Progenitor cell of endocrine pancreas (in vitro differentiated cells): ENCODE measurements around the gene FLT3. TPM values are rescaled to one million over a fixed set of nuclear protein-coding genes. Genes with fewer than 3 reads are reported as not detected.

ENCODE experiments used
- DNase-seq: peaks from one replicate; pipeline ENCODE4 v3.0.0; 2021; ENCODE audit warnings: low spot score; ENCODE audit not compliant: unreplicated experiment
- H3K27ac Mint-ChIP-seq: 2 replicates; pipeline ENCODE4 v1.8.0; 2021; ENCODE audit warnings: mild to moderate bottlenecking, moderate library complexity, mixed read lengths
- H3K27me3 Mint-ChIP-seq: 2 replicates; pipeline ENCODE4 v1.8.0; 2021; ENCODE audit warnings: mixed read lengths
- H3K36me3 Mint-ChIP-seq: 2 replicates; pipeline ENCODE4 v1.8.0; 2022; ENCODE audit warnings: mixed read lengths; ENCODE audit not compliant: insufficient read depth
- H3K4me1 Mint-ChIP-seq: 2 replicates; pipeline ENCODE4 v1.8.0; 2021; ENCODE audit warnings: low read depth, mixed read lengths
- H3K4me3 Mint-ChIP-seq: 2 replicates; pipeline ENCODE4 v1.8.0; 2021; ENCODE audit warnings: low read depth, mild to moderate bottlenecking, moderate library complexity, mixed read lengths
- H3K9me3 Mint-ChIP-seq: 2 replicates; pipeline ENCODE4 v1.8.0; 2021; ENCODE audit warnings: low read depth, mixed read lengths
- total RNA-seq: library from RNA; stranded (reverse); gene quantifications from 2 replicates; pipeline ENCODE4 v1.2.1, GENCODE V29; 2021
- TF ChIP-seq, protein P1 (sequence below): fragments of 200-600 bp; sonication (generic); IDR thresholded peaks from one replicate; pipeline ENCODE4 v1.5.0; 2021; ENCODE audit warnings: antibody characterized with exemption, mild to moderate bottlenecking; ENCODE audit not compliant: unreplicated experiment

FLT3 gene
- total RNA-seq, 1 donor from 2014 or later: 0.17 TPM

DNA sequence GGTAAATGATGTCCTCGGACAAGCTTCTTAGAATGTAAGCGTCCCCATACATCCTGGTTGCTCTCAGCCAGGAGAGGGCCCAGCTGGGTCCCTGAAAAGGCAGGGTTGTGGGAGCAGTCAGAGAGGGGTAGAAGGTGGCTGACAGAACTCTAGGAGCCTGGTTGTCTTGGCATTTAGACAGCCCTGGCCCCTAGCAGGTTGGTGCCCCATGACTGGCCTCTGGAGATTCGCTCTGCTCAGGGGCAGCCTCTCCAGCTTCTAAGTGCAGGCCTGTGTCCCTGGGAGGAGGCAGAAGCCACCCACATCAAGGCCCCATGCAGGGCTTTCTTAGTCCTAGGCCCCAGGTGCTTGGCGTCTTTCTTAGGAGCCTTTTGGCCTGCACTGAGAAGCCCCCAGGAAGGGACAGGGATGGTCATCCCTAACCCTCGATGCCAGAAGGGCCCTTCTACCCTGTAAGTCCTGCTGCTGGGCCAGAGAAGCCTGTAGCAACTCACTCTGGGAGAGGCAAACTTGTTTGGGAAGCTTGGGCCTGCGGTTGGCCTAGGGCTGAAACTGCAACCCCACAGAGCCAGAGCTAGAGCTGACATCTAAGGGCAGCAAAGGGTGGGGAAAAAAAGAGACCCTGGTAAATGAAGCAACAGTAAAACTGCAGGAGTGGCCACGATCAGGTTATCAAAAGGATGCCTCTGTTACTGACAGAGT lies 128.4 kb downstream of the FLT3 start:
- TF ChIP-seq, protein P1, sequence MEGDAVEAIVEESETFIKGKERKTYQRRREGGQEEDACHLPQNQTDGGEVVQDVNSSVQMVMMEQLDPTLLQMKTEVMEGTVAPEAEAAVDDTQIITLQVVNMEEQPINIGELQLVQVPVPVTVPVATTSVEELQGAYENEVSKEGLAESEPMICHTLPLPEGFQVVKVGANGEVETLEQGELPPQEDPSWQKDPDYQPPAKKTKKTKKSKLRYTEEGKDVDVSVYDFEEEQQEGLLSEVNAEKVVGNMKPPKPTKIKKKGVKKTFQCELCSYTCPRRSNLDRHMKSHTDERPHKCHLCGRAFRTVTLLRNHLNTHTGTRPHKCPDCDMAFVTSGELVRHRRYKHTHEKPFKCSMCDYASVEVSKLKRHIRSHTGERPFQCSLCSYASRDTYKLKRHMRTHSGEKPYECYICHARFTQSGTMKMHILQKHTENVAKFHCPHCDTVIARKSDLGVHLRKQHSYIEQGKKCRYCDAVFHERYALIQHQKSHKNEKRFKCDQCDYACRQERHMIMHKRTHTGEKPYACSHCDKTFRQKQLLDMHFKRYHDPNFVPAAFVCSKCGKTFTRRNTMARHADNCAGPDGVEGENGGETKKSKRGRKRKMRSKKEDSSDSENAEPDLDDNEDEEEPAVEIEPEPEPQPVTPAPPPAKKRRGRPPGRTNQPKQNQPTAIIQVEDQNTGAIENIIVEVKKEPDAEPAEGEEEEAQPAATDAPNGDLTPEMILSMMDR: no peak
- peaks cover 86% of the 10 kb centered on the region for H3K27me3 Mint-ChIP-seq
- peaks cover 28% of the 10 kb centered on the region for H3K4me1 Mint-ChIP-seq
- no peak overlapping the region for H3K27ac Mint-ChIP-seq
- DNase-seq: no peak
- H3K4me3 Mint-ChIP-seq: no peak overlapping the region
- no peaks in the 10 kb centered on the region for H3K9me3 Mint-ChIP-seq
- no peaks in the 10 kb centered on the region for H3K36me3 Mint-ChIP-seq

DNA sequence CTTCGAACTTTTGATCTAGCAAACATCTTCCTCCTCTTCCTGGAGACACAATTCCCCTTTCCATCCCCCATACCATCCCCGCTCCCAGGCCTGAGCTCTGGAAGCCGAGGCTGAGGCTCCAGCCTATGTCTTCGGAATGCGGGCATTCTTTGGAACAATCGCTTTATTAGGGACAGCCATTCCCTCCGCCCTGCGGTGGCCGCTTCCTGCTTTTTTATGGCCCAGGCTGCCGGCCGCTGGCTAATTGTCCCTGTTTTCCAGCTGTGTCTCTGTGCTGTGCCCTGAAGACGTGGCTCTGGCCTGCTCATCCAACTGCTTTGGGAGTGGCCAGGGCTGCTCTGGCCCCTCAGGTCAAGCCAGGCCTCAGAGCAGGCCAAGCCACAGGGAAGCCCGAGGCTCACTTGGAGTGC lies 129.1 kb downstream of the FLT3 start:
- TF ChIP-seq, protein P1: no peak
- peaks cover 81% of the 10 kb centered on the region for H3K27me3 Mint-ChIP-seq
- no peak overlapping the region for H3K27ac Mint-ChIP-seq
- no peak overlapping the region for H3K4me3 Mint-ChIP-seq
- H3K9me3 Mint-ChIP-seq: no peaks in the 10 kb centered on the region
- H3K4me1 Mint-ChIP-seq: peaks cover 32% of the 10 kb centered on the region
- no peaks in the 10 kb centered on the region for H3K36me3 Mint-ChIP-seq
- DNase-seq: no peak

- Mint-ChIP-seq H3K36me3 (no peaks in the 10 kb centered on the region), H3K4me1 (peaks cover 38% of the 10 kb centered on the region), H3K27me3 (peaks cover 77% of the 10 kb centered on the region), H3K27ac (no peak overlapping the region), H3K4me3 (peak overlapping the region; percentile 34), H3K9me3 (no peaks in the 10 kb centered on the region)
- TF ChIP-seq, protein P1: no peak
- DNase-seq: peak; percentile 11
Observed at GRCh38 chr13:27970382-27971235, 129.8 kb downstream of the FLT3 start.

DNA sequence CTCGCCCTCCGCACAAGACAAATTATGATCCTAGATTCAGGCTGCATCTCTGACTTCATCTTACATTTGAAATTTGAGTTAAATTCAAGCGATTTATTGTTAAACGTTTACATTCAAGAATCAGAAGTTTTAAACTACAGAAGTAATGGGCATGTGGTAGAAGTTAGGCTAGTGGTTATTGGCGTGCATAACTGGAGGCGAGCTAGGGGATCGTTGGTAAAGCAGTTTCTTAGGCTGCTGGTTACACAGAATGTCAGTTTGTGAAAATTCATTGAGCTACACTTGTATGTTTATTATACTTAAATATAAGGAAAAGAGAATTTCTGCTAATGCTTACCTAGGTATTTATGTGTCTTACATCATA lies 130.5 kb downstream of the FLT3 start:
- TF ChIP-seq, protein P1: no peak
- no peak for DNase-seq
- Mint-ChIP-seq H3K27ac (no peak overlapping the region), H3K4me3 (peak overlapping the region; percentile 87), H3K4me1 (peaks cover 43% of the 10 kb centered on the region), H3K9me3 (no peaks in the 10 kb centered on the region), H3K27me3 (peaks cover 70% of the 10 kb centered on the region), H3K36me3 (no peaks in the 10 kb centered on the region)

DNA sequence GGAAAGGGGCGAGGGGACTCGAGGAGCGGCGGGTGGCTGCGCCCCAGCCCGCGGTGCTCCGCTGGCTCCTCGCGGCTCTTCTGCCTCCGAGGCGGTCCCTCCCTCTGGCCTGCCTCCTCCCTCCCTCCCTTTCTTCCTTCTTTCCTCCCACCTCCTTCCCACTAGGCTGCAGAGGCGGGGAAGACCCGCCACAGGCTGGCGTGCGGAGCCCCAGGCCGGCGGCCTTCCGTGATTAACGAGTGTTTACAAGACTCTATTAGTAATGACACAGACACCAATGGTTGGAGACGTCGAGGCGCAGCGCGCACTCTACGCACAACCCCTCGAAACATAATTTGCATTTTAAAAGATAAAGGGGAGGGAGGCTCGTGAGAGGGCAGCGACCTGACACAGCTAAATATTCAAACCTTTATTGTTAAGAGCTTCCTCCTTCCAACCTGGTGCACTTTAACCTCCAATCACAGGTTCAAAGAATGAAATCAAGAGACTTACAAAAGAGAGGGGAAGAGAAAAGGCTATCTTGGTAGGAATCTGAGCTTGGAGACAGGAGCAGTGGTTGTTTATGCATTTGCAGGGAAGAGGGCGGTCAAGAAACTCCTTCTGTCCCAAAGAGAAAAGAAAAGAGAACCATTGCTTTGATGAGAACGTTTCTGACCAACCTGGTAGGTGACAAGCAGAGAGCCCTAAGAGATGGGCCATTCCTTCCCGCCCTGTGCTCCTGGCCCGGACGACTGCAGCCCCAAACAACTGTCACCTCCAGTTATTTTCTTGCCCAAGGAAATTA lies 131.1 kb downstream of the FLT3 start, which contains the start of gene CDX2:
Gene CDX2 (minus strand): TSS at position 234 of the 784 bp plus-strand sequence. CDS start 309 bp downstream, outside the sequence.
- DNase-seq: no peak
- TF ChIP-seq, protein P1: no peak
- H3K27me3 Mint-ChIP-seq: peaks cover 64% of the 10 kb centered on the region
- H3K4me1 Mint-ChIP-seq: peaks cover 46% of the 10 kb centered on the region
- H3K36me3 Mint-ChIP-seq: no peaks in the 10 kb centered on the region
- no peaks in the 10 kb centered on the region for H3K9me3 Mint-ChIP-seq
- peak within 1 kb of the TSS; percentile 53 for H3K27ac Mint-ChIP-seq
- peak within 1 kb of the TSS; percentile 87 for H3K4me3 Mint-ChIP-seq
